HG03571 (cell line): Measurements from ENCODE around the gene LASP1NB.
"Not testable (repeated sequence)": the region's sequence is repeated elsewhere in the genome, so short reads cannot be mapped to it uniquely, and the experiment has no call there.

Experiments used
- ATAC-seq: cut with Tn5 transposase; IDR thresholded peaks from one replicate; pipeline ENCODE4 v1.9.1; 2021; ENCODE audit not compliant: unreplicated experiment

LASP1NB gene

DNA sequence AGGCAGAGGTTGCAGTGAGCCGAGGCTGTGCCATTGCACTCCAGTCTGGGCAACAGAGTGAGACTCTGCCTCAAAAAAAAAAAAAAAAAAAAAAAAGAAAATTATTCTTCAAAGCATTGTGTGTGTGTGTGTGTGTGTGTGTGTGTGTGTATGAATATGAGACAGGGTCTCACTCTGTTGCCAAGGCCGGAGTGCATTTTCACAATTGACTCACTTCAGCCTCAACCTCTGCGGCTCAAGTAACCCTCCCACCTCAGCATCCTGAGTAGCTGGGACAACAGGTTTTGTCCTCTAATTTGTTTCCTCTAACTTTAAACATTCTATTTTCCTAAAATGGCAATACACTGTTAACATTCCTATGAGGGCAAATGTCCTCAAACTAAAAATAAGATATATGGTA, 34.1 kb downstream of the LASP1NB start:
- no peak for ATAC-seq

DNA sequence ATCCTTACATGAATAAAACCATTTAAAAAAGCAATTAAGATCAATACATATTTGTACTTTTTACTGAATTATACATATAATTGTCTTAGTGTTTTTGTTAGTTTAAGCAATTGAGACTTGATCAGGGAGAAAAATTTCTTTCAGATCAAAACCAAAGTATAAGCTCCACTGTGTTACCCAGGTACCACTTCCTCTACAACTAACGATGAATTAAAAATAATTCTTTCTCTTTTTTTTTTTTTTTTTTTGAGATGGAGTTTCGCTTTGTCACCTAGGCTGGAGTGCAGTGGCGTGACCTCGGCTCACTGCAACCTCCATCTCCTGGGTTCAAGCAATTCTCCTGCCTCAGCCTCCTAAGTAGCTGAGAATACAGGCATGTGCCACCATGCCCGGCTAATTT, 35.0 kb downstream of the LASP1NB start:
- ATAC-seq = no peak

DNA sequence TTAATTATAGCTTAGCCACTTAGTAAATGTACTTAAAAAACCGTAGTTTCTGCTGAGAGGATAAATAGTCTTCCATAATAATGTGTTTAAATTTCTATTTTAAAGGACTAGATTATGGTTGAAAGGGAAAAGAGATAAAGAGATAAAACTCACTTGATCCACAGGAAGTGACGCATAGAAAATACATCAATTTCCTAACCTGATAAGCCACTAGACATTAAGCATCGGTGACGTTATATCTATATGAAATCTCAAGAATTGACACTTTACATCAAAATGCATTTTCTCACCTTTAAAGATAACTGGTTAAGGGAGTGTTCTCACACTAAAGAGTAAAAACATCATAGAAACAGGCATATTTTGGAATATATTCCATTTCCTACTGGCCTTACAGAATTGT, 36.0 kb downstream of the LASP1NB start:
- ATAC-seq = no peak

DNA sequence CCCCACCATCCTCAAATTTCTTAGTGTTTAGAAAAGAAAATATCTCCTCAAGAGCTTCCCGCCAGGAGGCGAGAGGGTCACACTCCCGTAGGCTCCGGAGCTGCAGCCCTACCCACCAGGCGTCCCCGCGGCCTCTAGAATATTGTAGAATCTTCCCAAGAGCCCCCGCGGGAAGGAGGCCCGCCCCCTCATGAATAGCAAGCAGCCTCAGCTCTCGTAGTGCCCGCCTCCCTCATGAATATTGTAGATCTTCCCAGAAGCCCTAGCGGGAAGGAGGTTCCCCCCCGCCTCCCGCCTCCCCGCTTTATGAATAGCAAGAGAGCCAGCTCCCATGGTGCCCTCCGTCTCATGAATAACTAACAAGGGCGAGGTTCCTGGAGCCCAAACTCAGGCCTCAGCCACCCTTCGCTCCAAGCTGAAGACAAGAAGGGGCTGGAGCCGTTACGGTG, 41.9 kb downstream of the LASP1NB start, which contains the start of gene FBXO47:
FBXO47 (minus strand) TSS at position 114 of the 449 bp plus-strand sequence. CDS start 4,378 bp downstream, outside the sequence.
- no peak for ATAC-seq

DNA sequence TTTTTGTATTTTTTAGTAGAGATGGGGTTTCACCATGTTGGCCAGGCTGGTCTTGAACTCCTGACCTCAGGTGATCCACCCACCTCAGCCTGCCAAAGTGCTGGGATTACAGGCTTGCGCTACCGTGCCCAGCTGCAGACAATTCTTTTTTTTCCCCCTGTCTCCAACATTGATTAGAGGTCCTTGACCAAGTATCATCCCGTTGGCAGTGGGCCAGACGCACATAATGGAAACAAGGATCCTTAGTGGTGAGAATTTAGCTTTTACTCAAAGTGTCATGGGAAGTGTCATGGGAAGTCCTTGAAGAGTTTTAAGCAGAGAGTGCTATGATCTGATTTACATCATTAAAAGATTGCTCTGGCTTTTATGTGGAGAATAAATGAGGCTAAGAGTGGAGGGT, 43.9 kb downstream of the LASP1NB start:
- ATAC-seq = no peak

DNA sequence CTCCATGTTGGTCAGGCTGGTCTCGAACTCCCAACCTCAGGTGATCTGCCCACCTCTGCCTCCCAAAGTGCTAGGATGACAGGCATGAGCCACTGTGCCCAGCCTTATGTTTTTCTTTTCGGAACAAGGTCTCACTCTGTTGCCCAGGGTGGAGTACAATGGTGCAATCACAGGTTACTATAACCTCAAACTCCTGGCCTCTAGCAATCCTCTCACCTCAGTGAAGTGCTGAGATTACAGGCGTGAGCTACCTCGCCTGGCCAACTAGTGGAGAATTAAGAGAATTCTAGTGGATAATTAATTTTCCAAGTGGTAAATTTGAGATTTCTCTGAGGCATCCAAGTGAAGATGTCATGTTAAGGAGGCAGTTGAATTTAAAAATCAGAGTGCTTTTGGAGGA, 44.7 kb downstream of the LASP1NB start:
- no peak for ATAC-seq

DNA sequence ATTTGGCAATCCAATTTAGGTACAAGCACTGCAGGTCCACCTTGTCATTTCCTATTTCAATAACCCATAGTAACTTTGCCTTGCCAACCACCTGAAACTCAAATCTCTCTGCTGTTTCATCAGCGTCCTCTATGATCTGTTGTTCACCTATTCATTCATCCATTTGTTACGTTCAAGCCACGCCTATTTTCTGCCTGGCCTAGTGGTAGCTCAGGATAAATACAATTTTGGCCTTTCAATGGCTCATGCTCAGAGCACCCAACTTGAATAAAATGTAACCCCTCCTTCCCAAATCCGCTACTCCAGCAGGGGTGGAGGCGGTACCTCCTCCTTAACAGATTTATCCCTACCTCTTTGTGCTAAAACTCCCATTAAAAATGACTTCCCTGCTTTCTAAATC, 45.4 kb downstream of the LASP1NB start:
- ATAC-seq = no peak

DNA sequence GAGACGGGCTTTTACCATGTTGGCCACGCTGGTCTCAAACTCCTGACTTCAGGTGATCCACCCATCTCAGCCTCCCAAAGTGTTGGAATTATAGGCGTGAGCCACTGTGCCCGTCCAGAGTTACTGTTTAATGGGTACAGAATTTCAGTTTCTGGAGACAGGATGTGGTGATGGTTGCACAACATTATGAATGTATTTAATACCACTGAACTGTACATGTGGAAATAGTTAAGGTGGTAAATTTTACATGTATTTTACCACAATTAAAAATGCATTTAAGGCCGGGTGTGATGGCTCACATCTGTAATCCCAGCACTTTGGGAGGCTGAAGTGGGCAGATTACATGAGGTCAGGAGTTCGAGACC, 50.8 kb downstream of the LASP1NB start:
- not testable (repeated sequence) for ATAC-seq

DNA sequence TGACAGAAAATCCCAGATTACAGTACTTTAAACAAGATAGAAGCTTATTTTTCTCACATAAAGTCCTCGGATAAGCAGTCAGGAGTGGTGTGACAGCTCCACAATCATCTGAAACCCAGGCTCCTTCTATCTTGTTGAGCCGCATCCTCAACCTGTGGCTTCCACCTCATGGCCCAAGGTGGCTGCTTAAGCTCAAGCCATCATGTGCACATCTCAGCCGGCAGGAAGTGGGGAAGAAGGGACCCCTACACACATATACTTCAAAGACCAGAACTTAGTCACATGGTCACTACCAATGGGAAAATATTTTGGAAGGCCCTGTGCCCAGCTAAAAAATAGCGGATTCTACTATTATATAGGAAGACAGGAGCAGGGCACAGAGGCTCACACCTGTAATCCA, 52.8 kb downstream of the LASP1NB start:
- no peak for ATAC-seq
